Effector memory CD8-positive, alpha-beta T cell (primary cell): ENCODE results near the gene HOXA7.

ENCODE experiments used
- ATAC-seq: fragments of 150-1000 bp; cut with Tn5 transposase; replicated peaks from 2 replicates; pipeline ENCODE4 v1.10.0; 2021; ENCODE audit warnings: mild to moderate bottlenecking, moderate library complexity
- DNase-seq, 3 experiments: peaks; one replicate each; pipeline ENCODE4 v3.0.0; 2021
- H3K27ac Mint-ChIP-seq, 2 donors: one replicate each; pipeline ENCODE4 v1.8.0; 2022; ENCODE audit warnings: mild to moderate bottlenecking in 2 of 2, mixed read lengths in 2 of 2, moderate library complexity in 2 of 2
- H3K27me3 Mint-ChIP-seq, 2 donors: one replicate each; pipeline ENCODE4 v1.8.0; 2022; ENCODE audit warnings: mixed read lengths in 2 of 2
- H3K36me3 Mint-ChIP-seq: one replicate; pipeline ENCODE4 v1.8.0; 2022; ENCODE audit warnings: mild to moderate bottlenecking, moderate library complexity, mixed read lengths; ENCODE audit not compliant: insufficient read depth
- H3K4me1 Mint-ChIP-seq, 2 donors: one replicate each; pipeline ENCODE4 v1.8.0; 2022; ENCODE audit warnings: low read depth in 2 of 2, mixed read lengths in 2 of 2
- H3K4me3 Mint-ChIP-seq, 2 donors: one replicate each; pipeline ENCODE4 v1.8.0; 2022; ENCODE audit warnings: mild to moderate bottlenecking in 2 of 2, mixed read lengths in 2 of 2, moderate library complexity in 2 of 2
- H3K9me3 Mint-ChIP-seq, 2 donors: one replicate each; pipeline ENCODE4 v1.8.0; 2022; ENCODE audit warnings: mixed read lengths in 2 of 2

Gene HOXA7

GRCh38 chr7:27198871-27199801, 42.7 kb upstream of the HOXA7 start:
- Mint-ChIP-seq H3K4me3 (peak overlapping the region; percentile 74 to 75), H3K36me3 (peaks cover 26% of the 10 kb centered on the region), H3K27ac (no peak overlapping the region), H3K27me3 (peaks cover 90 to 100% of the 10 kb centered on the region in 2 donors), H3K9me3 (no peaks in the 10 kb centered on the region), H3K4me1 (peaks cover 35 to 37% of the 10 kb centered on the region in 2 donors)
- ATAC-seq (peak; percentile 21), DNase-seq (no peak)

GRCh38 chr7:27198138-27198841, 41.8 kb upstream of the HOXA7 start:
- Mint-ChIP-seq H3K36me3 (peaks cover 25% of the 10 kb centered on the region), H3K27me3 (peaks cover 90 to 100% of the 10 kb centered on the region in 2 donors), H3K4me3 (peak overlapping the region; percentile 74 to 75), H3K4me1 (peaks cover 31 to 37% of the 10 kb centered on the region in 2 donors), H3K9me3 (no peaks in the 10 kb centered on the region), H3K27ac (peak overlapping the region in 1 of 2 donors; percentile 57)
- ATAC-seq (no peak), DNase-seq (no peak)

GRCh38 chr7:27197137-27198042, 40.9 kb upstream of the HOXA7 start:
- peak overlapping the region in 1 of 2 donors; percentile 57 for H3K27ac Mint-ChIP-seq
- peaks cover 83 to 97% of the 10 kb centered on the region in 2 donors for H3K27me3 Mint-ChIP-seq
- DNase-seq = no peak
- no peak for ATAC-seq
- H3K36me3 Mint-ChIP-seq = peaks cover 23% of the 10 kb centered on the region
- H3K4me3 Mint-ChIP-seq = no peak overlapping the region
- H3K9me3 Mint-ChIP-seq = no peaks in the 10 kb centered on the region
- H3K4me1 Mint-ChIP-seq = peaks cover 31 to 37% of the 10 kb centered on the region in 2 donors

- Mint-ChIP-seq H3K4me3 (no peak overlapping the region), H3K27me3 (peaks cover 83 to 97% of the 10 kb centered on the region in 2 donors), H3K27ac (no peak overlapping the region), H3K36me3 (peaks cover 27% of the 10 kb centered on the region), H3K9me3 (no peaks in the 10 kb centered on the region), H3K4me1 (peaks cover 29 to 32% of the 10 kb centered on the region in 2 donors)
- ATAC-seq = peak; percentile 42
- peak; percentile 80 to 82 (median 80) for DNase-seq
Observed at GRCh38 chr7:27196287-27196767, 39.9 kb upstream of the HOXA7 start.

GRCh38 chr7:27194686-27195379, 38.4 kb upstream of the HOXA7 start:
- H3K27ac Mint-ChIP-seq = no peak overlapping the region
- H3K36me3 Mint-ChIP-seq = peaks cover 20% of the 10 kb centered on the region
- H3K9me3 Mint-ChIP-seq = no peaks in the 10 kb centered on the region
- peaks cover 19 to 24% of the 10 kb centered on the region in 2 donors for H3K4me1 Mint-ChIP-seq
- peaks cover 83 to 97% of the 10 kb centered on the region in 2 donors for H3K27me3 Mint-ChIP-seq
- H3K4me3 Mint-ChIP-seq = no peak overlapping the region
- ATAC-seq (no peak), DNase-seq (no peak)

GRCh38 chr7:27194002-27194352, 37.5 kb upstream of the HOXA7 start:
- peak overlapping the region in 1 of 2 donors; percentile 65 for H3K4me3 Mint-ChIP-seq
- DNase-seq = no peak

GRCh38 chr7:27193335-27194001, 37.0 kb upstream of the HOXA7 start:
- Mint-ChIP-seq H3K9me3 (no peaks in the 10 kb centered on the region), H3K27ac (no peak overlapping the region), H3K4me3 (peak overlapping the region in 1 of 2 donors; percentile 65), H3K4me1 (peaks cover 16 to 30% of the 10 kb centered on the region in 2 donors), H3K36me3 (peaks cover 26% of the 10 kb centered on the region), H3K27me3 (peaks cover 85 to 97% of the 10 kb centered on the region in 2 donors)
- ATAC-seq (no peak), DNase-seq (no peak)

More at GRCh38 chr7:27194002-27194352, 37.5 kb upstream of the HOXA7 start:
- Mint-ChIP-seq H3K27me3 (peaks cover 85 to 97% of the 10 kb centered on the region in 2 donors), H3K9me3 (no peaks in the 10 kb centered on the region), H3K36me3 (peaks cover 25% of the 10 kb centered on the region), H3K4me1 (peaks cover 17 to 29% of the 10 kb centered on the region in 2 donors), H3K27ac (no peak overlapping the region)
- ATAC-seq = no peak

- Mint-ChIP-seq H3K27ac (no peak overlapping the region), H3K4me1 (peaks cover 20 to 34% of the 10 kb centered on the region in 2 donors), H3K9me3 (no peaks in the 10 kb centered on the region), H3K36me3 (peaks cover 23% of the 10 kb centered on the region), H3K4me3 (peak overlapping the region; percentile 40 to 65), H3K27me3 (peaks cover 85 to 97% of the 10 kb centered on the region in 2 donors)
- DNase-seq = no peak
- ATAC-seq = peak; percentile 64
Observed at GRCh38 chr7:27192546-27193334, 36.3 kb upstream of the HOXA7 start.

- ATAC-seq (no peak), DNase-seq (no peak)
- Mint-ChIP-seq H3K27me3 (peaks cover 84 to 97% of the 10 kb centered on the region in 2 donors), H3K36me3 (peaks cover 22% of the 10 kb centered on the region), H3K9me3 (no peaks in the 10 kb centered on the region), H3K27ac (no peak overlapping the region), H3K4me3 (peak overlapping the region; percentile 40 to 65), H3K4me1 (peaks cover 22 to 34% of the 10 kb centered on the region in 2 donors)
Observed at GRCh38 chr7:27191833-27192545, 35.5 kb upstream of the HOXA7 start.

- H3K27ac Mint-ChIP-seq = no peak overlapping the region
- no peaks in the 10 kb centered on the region for H3K9me3 Mint-ChIP-seq
- peaks cover 22 to 38% of the 10 kb centered on the region in 2 donors for H3K4me1 Mint-ChIP-seq
- H3K36me3 Mint-ChIP-seq = peaks cover 22% of the 10 kb centered on the region
- H3K4me3 Mint-ChIP-seq = peak overlapping the region; percentile 40 to 65
- H3K27me3 Mint-ChIP-seq = peaks cover 84 to 97% of the 10 kb centered on the region in 2 donors
- DNase-seq (no peak), ATAC-seq (no peak)
Observed at GRCh38 chr7:27191161-27191731, 34.8 kb upstream of the HOXA7 start.
